GM21529 (cell line): ENCODE data around the gene RASA1.
A peak's percentile ranks its signal among the peaks of the same experiment; 100 is the strongest.
"Not testable (repeated sequence)": the region's sequence is repeated elsewhere in the genome, so short reads cannot be mapped to it uniquely, and the experiment has no call there.

ENCODE experiments used
- ATAC-seq: cut with Tn5 transposase; IDR thresholded peaks from one replicate; pipeline ENCODE4 v1.9.1; 2021; ENCODE audit not compliant: unreplicated experiment

Gene RASA1

DNA sequence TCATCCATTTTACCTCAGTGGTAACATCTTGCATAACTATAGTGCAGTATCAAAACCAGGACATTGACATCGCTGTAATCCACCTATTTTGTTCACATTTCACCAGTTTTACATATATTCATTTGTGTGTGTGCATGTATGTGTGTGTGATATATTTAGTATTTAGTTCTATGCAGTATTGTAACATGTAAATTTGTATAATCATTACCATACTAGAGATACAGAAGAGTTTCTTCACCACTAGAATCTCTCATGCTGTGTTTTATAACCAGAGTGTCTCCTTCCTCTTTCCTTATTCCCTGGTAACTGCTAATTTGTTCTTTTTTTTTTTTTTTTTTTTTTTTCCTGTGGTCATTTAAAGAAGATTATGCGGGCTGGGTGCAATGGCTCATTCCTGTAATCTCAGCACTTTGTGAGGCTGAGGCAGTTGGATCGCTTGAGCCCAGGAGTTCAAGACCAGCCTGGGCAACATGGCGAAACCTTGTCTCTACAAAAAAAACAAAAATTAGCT is 11.0 kb downstream of the RASA1 start:
- no peak for ATAC-seq

DNA sequence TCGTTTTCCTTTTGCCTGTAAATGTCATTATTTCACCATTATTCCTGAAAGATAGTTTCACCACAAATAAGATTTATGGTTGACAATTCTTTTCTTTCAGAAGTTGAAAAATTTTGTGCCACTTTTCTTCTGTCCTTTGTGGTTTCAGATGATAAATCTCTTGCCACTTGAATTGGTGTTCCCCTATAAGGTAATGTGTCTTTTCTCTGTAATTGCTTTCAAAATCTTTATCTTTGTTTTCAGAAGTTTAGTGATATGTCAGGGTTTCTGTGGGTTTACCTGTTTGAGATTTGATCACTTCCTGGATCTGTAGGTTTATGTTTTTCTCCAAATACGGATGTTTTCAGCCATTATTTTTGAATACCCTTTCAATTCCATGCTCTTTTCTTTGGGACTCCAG is 14.6 kb downstream of the RASA1 start:
- no peak for ATAC-seq

DNA sequence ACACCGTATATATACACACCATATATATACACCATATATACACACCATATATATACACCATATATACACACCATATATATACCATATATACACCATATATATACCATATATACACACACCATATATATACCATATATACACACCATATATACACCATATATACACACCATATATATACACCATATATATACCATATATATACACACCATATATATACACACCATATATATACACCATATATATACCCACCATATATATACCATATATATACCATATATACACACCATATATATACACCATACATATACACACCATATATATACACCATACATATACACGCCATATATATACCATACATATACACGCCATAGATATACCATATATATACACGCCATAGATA is 19.6 kb downstream of the RASA1 start:
- ATAC-seq, result not testable (repeated sequence)

DNA sequence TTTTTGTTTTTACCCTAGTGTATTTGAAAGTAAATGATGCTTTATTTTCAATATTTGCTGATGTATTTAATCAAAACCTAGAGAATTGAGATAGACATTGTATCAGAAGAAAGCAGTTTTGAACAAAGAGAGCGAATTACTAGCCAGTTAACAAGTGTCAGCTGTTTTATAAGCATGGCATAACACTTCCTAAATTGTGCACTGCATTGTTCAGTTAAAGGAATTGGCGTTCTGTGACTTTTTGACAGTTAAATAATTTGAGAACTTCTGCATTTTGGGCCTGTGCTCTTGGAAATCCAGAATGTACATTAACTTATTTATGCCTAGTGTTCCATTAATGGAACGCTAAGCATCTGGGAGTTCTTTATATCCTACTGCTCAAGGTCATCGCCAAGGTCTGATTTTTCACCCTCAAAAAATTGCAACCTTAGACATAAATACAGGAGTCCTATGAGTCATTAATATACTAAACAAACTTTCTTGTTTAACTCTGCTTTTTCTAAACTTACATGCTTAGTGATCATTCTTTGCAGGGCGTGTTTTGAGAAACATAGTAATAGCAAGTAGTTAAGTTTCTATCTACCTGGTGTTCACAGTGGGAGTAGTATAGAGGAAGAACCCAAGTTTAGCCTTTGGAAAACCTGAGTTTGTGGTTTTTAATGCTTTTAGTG is 31.1 kb downstream of the RASA1 start:
- no peak for ATAC-seq

DNA sequence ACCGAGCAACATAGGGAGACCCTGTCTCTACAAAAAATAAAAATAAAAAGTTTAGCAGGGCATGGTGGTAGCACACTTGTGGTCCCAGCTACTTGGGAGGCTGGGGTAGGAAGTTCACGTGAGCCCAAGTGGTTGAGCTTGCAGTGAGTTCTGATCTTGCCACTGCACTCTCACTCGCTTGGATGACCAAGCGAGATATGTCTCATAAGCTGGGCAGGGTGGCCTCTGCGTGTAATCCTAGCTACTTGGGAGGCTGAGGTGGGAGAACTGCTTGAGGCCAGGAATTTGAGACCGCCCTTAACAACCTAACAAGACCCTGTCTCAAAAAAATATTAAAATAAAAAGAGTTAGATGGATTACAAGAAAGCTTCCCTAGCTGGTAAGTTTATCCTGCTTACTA is 32.5 kb downstream of the RASA1 start:
- no peak for ATAC-seq

DNA sequence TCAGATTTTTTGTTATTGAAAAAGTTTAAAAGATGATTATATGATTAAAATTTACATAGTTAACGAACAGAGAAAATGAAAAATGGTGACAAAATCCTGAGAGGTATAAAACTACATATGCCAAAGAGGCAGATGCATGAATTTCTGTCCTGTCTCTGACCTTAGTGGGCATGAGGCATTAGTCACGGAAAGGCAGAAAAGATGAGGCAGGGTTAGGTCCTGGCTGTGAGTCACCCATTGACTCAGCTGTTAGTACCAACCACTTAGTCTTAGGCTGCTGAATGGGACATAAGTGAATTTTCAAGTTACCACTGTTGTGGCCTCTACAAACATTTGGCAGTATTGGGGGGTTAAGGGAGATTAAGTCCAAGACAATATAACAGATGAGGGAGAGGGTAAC is 33.1 kb downstream of the RASA1 start:
- ATAC-seq, result no peak

DNA sequence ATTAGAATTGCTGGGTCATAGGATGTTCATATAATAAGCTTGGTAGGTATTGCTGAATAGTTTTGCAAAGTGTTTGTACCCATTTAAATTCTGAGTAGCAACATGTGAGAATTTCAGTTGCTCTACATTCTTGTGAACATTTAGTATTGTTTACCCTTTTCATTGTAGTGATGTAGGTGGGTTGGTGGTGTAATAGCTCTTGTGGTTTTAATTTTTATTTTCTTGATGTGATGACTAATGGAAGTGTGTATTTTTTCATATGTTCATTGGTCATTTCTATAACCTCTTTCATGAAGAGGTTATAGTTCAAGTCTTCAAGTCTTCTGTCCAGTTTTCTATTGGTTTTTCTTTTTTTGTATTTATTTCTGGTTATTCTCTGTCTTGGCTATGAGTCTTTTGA is 34.4 kb downstream of the RASA1 start:
- ATAC-seq, result no peak

DNA sequence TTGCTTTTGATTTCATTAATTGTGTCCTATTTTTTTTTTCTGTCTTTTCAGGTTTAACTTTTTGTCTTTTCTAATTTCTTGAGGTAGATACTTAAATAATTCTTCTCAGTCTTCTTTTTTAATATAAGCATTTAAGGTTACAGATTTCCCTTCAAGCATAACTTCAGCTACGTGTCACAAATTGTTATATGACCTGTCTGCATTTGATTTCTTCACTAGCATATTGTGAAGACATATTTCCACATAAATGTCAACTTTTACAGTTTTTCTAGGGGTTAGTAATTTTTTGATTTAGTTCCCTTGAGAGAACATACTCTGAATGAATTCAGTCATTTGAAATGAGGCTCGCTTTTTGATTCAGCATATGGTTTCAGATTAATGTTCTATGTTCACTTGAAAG is 35.6 kb downstream of the RASA1 start:
- ATAC-seq, result no peak

DNA sequence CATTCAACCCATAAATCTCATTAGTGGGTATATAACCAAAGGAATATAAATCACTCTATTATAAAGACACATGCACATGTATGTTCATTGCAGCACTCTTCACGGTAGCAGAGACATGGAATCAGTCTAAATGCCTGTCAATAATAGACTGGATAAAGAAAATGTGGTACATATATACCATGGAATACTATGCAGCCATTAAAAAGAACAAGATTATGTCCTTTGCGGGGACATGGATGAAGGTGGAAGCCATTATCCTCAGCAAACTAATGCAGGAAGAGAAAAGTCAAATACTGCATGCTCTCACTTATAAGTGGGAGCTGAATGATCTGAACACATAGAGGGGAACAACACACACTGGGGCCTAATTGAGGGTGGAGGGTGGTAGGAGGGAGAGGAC is 38.4 kb downstream of the RASA1 start:
- not testable (repeated sequence) for ATAC-seq

DNA sequence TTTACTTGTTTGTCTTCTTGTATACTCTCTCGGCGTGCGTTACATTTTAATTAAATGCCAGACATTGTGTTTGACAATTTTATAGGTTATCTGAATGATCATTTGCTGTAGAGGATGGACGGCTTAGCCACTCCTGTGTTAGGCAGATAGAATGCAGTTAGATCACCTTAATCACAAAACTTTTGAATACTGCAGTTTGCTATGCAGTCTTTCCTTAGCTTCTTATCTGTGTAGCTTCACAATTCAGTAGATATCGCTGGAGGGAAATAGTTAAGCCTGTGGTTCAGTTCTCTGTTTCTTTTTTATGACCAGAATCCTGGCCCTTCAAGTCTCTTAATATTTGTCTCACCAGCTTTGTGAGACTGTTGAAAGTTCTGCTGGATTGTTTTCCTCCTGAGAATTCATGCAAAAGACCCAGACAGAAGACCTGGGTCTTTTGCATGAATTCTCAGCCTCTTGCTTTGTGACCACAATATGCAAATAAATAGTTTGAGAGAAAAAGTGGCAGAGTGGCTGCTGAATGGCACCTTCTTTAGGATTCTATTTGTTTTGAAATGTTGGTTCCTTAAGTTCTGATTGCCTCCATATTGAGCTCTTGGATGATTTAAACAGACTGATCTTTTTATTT is 40.2 kb downstream of the RASA1 start:
- peak; percentile 86 for ATAC-seq

DNA sequence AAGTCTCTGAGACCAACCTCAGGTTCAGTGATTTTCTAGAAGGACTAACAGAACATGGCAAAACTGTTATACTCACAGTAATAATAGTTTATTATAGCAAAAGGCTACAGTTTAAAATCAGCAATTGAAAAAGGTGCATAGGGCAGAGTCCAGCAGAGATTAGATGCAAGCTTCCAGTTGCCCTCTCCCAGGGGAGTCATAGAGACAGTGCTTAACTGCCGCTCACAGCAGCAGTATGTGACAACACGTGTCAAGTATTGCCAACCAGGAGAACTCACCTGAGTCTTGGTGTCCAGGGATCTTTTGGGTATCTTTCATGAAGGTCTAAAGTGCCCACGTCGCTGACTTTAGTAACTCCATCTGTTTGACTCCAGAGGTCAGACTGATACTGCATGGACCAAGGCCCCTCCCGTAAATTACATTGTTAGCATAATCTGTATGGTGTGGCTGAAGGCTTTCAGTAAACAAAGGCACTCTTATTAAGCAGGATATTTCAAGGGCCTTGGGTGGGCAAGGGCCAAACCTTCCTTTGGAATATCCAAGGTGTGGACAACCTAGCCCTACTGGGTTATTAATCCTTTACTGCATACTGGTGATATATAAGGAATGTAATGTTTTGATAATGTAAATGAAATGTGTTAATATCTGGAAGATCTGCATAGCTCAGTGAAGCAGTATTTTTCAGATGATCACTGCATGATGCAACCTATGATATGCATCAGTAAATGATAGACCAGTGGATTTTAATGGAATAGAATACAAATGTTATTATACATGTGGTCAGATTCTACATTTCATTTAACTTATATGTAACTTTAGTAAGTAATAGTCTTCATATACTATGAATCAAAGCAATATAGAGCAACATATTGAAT is 44.0 kb downstream of the RASA1 start:
- ATAC-seq, result no peak

DNA sequence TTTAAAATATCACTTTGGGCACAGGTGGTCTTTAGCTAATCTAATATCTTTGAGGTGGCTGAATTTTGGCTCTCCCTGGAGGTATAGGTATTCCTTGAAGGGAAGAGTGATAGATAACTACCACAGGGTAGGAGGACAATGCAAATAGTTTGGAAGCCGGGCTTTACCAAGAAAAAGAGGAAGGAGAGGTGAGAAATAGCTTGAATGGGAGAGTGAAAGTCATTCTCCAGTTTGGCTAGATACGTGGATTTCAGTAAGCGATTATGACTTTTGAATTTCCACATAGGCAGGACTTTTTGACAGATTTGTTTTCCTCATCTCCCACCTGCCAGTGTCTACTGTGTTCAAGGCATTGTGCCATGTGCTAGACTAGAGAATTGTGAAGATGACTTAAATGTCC is 45.5 kb downstream of the RASA1 start:
- no peak for ATAC-seq

DNA sequence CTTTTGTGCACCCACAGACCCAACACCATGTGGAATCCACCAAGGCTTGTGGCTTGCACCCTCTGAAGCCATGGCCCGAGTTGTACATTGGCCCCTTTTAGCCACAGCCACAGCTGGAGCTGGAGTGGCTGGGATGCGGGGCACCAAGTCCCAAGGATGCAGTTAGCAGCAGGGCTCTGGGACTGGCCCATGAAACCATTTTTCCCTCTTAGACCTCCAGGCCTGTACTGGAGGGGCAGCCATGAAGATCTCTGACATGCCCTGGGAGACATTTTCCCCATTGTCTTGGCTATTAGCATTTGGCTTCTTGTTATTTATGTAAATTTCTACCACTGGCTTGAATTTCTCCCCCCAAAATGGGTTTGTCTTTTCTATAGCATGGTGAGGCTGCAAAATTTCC is 51.8 kb downstream of the RASA1 start:
- ATAC-seq, result no peak

DNA sequence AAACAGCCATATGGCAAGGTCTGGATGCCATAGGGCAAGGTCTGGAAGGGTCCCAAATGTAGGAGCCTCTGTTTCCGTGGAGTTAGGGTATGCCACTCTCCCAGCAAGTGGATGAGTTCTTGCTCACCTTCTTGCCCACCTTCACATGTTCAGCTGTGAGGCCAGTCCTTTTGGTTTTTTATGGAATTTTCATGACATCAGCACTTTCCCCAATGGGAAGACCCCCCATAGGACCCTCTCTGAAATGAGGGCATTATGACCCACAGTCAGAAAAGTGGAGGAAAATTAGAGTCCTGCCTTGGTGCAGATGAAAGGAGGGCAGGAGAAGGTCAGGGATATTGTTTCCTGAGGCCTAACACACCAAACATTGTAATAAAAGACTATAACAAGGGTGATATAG is 53.9 kb downstream of the RASA1 start:
- ATAC-seq, result no peak

DNA sequence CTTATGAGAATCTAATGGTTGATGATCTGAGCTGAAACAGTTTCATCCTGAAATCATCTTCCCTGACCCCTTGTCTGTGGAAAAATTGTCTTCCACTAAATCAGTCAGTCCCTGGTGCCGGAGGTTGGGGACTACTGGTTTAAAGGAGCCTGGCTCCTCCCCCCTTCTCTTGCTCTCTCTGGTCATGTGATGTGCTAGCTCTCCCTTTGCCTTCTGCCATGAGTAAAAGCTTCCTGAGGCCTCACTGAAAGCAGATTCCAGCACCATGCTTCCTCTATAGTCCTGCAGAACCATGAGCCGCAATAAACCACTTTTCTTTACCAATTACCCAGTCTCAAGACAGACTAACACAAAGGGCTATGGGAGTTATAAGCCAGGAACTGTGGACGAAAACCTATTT is 54.7 kb downstream of the RASA1 start:
- no peak for ATAC-seq

DNA sequence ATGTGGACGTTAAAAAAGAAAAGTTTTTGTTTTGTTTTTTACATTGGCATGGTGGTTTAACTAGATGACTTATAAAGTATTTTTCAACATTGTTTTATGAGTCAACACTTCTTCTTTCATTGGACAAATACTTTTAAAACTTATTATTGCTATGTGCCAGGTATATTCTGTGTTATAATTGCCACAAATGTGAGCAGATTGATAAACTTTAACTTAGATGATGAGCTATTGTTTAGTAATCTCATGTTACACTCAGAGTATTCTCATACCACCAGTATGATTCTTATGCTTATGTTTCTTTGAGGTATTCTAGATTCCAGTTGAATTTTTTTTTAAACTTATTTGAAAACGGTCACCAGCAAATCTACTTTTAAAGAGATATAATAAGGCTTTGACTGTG is 60.3 kb downstream of the RASA1 start:
- no peak for ATAC-seq

DNA sequence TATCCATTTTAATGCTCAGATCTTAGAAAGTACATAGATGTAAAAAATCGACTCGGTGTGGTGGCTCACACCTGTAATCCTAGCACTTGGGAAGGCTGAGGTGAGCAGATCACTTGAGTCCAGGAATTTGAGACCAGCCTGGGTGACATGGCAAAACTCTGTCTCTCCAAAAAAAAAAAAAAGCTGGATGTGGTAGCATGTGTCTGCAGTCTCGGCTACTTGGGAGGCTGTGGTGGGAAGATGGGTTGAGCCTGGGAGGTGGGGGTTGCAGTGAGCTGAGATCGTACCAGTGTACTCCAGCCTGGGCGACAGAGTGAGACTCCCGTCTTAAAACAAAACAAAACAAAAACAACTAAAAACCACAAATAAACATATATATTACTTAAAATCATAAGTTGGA is 61.4 kb downstream of the RASA1 start:
- no peak for ATAC-seq

DNA sequence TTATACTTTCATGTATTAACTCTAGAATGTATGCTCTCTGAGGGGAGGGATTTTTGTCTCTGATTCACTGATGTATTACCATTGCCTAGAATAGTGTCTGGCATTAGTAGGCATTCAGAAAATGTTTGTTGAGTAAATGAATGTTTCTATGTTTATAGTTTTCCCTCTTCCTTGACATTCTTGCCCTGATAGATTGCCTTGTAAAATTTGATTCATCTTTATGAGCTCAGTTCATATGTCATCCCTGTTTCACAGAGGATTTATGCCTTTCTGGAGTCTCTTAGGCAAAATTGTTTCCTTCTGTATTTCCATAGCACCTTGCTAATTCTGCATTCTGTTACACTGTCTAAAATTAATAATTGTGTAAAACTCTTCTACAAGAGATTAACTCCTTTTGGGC is 72.3 kb downstream of the RASA1 start:
- ATAC-seq, result no peak

DNA sequence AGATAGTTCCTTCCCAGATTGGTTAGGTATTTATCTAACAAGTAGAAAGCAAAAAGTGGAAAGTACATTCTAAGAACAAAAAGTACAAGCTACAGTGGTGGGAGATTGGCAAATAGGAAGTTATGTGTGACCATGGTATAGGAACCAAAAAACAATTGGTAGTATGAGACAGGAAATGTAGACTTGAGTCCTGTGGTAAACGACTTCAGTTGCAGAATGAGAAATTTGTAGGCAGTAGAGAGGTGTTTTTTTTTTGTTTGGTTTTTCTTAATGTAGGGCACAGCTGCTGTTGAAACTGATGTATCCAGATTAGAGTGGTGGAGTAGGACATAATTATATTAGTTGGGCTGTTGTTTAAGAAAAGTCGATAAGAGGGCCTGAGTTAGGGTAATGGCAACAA is 73.0 kb downstream of the RASA1 start:
- ATAC-seq, result peak; percentile 100

DNA sequence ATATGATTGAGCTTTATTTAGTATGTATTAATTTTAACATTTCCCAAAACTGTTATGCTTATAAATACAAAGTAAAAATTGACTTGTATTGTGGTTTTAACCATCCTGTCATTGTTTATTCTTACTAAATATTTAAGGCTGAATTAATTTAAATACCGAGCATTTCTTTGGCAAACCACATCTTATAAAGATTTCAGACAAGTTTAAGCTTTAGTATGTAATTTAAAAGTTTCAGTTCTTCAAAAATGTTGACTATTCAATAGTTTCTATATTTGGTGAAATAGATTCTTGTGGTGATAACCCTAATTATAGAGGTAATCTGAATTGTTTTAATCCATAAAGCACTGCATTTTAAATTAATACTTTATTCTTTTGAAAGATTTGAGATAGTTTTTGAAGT is 79.6 kb downstream of the RASA1 start:
- peak; percentile 65 for ATAC-seq

DNA sequence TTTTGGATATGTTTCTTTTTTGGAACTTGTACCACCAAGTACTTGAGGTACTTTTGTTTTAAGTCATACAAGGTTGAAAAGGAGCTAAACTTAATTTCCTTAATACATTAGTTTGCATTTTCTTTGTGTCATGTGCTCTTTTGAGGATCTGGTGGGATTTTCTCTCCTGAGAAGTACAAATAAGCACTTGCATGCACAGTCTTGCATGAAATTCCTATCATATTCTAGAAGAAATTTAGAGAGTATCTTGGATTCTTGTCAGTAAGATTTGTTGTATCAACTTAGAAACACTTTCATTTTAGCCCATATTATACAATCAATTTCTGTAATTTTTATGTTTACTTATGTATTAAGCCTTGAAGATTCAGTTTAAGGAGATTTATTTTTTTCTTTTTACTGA is 80.2 kb downstream of the RASA1 start:
- no peak for ATAC-seq

DNA sequence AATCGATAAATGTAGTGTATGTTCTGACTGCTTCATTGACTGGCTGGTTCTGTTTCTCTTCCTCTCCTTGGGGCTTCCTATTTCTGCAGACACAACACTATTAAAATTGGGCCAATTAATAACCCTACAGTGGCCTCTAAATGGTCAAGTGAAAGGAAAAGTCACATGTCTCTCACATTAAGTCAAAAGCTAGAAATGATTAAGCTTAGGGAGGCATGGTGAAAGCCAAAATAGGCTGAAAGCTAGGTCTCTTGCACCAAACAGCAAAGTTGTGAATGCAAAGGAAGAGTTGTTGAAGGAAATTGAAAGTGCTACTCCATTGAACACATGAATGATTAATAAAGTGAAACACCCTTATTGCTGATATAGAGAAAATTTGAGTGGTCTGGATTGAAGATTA is 86.8 kb downstream of the RASA1 start:
- ATAC-seq, result peak; percentile 88
